Activated CD4-positive, CD25-positive, alpha-beta regulatory T cell treated with anti-CD3 and anti-CD28 coated beads, Interleukin-2, amount 50 U/mL, for 16 hours (primary cell): Measurements from ENCODE around the gene CBX4.

Experiments
- DNase-seq: peaks from one replicate; pipeline ENCODE4 v3.0.0-alpha.2; 2020; ENCODE audit warnings: low read depth, low spot score

CBX4 gene

DNA sequence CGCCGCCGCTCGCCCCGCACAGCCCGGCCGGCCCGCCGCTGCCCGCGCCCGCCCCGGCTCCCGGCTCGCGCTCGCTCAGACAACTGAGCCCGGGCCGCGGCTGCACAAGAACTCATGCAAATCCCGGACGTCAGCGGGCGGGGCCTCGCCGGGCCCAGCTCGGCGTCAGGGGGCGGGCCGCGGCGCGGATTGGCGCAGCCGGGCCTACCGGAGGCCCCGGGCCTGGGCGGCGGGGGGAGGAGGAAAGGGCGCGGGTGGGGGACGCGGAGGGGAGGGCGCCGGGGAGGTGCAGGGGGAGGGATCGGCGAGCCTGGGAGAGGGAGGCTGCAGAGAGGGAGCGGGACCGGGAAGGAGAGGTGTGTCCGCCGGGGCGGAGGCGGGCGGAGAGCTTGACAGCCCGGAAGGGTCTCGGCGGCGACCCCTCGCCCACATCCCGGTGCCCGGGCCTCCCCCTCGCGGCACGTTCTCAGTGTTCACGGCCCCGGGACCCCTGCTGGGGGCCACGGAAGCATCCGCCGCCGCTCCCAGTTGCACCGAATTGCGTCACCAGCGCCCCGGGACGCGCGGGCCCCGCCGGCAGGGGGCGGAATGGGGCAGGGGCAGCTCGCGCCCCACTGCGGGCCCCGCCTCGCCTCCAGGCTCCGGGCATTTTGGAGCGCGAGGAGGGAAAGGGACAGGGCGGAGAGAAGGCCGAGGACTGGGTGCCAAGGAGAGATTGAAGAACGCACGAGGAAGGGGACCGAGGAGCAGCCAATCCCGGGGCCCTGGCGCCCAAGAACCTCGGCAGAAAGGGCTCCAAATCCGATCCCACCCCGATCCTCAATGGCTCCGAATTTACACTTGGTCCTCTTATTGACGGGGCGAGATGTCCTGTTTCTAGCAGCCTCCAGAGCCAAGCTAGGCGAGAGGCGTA lies at the start of gene CBX4:
TSS of gene CBX4 (minus strand) at position 85 of the 913 bp plus-strand sequence. CDS start 189 bp downstream, outside the sequence.
- DNase-seq = peak; percentile 86

DNA sequence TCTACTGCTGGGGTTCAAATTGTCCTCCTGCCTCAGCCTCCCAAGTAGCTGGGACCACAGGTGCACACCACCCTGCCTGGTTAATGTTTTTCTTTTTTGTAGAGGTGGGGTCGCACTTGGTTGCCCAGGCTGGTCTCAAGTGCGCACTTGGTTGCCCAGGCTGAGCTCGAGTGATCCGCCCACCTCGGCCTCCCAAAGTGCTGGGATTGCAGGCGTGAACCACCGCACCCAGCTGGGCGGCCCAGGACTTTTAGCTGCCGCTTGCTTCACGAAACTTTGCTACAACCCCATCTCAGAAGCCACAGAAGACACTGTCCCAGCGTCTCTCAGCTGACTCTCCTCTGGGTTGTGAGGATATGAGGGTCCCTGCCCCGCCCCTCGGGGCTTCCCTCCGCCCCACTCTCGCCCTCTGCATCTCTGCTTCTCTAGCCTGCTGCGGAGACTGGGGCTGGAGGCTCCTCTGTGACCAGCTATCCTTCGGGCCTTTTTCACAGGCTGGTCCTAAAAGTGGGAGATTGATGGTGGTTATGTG lies 48.8 kb upstream of the CBX4 start:
- no peak for DNase-seq

DNA sequence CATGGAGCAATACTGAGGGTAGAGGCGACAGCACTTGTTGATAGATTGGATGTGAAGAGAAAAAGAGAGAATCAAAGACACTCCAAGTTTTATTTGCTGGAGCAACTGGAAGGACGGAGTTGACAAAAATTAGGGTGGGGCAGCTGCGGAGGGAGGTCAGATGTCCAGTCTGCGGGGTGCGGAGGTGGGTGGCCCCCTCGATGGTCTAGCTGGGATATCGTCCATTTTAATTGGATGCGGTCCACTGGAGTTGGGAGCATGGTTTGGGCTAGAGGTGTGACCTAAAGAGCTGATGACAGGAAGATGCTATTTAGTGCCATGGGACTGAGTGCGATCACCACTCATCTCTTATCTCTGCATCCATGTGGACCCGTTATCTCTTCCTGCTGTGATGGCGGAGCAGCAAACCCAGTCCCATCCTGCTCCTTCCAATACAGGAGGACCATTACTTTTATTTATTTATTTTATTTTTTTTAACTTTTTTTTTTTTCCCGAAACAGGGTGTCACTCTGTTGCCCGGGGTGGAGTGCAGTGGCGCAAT lies 48.3 kb upstream of the CBX4 start:
- DNase-seq = no peak

DNA sequence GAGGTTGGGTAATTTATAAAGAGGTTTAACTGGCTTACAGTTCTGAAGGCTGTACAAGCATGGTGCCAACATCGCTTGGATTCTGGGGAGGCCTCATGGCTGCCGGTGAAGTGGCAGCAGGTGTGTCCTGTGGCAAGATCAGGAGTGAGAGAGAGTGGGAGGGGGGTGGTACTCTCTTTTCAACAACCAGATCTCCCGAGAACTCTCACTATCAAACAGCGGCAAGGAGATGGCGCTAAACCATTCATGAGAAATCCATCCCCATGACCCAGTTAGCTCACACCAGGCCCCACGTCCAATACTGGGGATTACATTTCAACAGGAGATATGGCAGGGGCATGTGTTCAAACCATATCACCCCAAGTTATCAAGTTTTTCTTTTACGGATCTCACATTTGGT lies 44.0 kb upstream of the CBX4 start:
- DNase-seq = no peak

DNA sequence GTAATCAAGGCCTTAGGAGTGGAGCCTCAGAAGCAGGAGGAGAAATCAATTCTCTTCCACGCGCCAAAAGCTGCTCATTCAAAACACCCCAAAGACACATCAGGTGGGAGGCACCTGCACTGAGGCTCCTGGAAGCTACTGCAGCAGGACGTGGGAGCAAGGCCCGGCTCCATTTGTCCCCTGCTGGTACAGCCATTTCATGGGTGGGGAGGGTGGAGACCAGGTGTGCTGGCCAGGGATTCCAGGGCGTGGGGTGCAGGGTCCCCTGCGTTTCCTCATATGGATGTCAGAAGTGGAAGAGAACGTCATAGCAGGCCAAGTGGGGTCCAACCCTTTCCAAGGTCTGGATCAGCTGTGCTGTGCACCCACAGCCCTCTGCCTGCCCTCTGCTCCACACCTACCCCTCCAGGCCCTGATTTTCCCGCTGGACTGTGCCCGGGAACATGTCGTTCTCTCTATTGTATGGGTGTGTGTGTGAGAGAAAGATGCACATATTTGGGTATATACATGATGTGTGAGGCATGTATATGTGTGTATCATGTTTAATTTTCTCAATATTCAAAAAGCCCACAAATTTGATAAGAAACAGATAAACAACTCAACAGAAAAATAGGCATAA lies 39.2 kb upstream of the CBX4 start:
- DNase-seq = no peak

DNA sequence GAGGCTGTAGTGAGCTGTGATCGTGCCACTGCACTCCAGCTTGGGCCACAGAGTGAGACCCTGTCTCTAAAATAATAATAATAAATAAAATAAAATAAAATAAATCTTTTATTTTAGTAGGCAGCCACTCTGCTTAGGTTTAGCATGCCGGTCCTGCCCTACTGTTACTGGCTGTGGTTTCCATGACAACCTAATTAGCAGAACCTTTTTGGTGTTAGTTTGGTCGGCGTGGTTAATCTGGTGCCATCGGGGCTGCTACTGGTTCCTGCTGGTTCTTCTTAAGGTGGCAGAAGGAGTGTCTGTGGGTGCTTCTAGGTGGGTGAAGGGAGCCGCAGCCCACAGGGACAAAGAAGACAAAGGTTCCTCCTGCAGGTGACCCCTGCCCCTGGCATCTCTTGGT lies 37.8 kb upstream of the CBX4 start:
- no peak for DNase-seq

DNA sequence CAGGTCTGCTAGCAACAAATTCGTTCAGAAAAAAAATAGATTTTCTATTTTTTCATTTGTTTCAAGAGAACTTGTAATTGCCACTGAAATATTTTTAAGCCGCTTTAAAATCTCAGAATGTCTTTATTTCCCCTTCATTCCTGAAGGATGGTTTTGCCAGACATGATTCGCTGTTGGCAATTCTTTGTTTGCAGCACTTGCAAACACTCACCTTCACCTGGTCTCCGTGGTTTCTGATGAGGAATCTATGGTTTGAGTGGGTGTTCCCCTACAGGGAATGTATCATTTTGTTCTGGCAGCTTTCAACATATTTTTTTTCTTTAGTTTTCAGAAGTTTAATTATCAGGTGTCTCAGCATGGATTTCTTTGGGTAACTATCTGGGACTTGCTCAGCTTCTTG lies 36.3 kb upstream of the CBX4 start:
- DNase-seq = no peak

- DNase-seq = no peak
Observed at GRCh38 chr17:79874329-79874981, 35.2 kb upstream of the CBX4 start.

- DNase-seq = no peak
Observed at GRCh38 chr17:79873583-79873982, 34.3 kb upstream of the CBX4 start.

GRCh38 chr17:79872762-79873161 lies 33.5 kb upstream of the CBX4 start:
- DNase-seq = no peak

DNA sequence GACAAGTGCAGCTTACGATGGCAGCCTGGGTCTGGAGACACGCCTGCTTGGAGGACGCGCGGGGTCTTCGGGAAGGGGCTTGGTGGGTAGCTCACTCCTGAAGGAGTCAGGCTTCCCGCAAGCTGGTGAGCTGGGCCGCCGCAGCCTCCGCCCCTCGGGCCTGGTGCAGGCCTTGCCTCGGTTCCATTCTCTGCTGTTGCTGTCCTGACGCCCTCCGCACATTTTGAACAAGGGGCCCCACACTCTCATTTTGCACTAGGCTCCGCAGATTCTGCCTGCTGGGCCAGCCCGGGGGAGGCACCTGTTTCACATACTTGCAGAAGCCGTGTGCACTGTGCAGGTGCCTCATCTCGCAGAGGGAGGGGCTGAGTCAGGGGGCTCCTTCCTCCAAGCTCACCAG lies 31.9 kb upstream of the CBX4 start:
- DNase-seq = no peak

- no peak for DNase-seq
Observed at GRCh38 chr17:79870540-79870939, 31.3 kb upstream of the CBX4 start.

- no peak for DNase-seq
Observed at GRCh38 chr17:79866791-79867518, 27.7 kb upstream of the CBX4 start.

DNA sequence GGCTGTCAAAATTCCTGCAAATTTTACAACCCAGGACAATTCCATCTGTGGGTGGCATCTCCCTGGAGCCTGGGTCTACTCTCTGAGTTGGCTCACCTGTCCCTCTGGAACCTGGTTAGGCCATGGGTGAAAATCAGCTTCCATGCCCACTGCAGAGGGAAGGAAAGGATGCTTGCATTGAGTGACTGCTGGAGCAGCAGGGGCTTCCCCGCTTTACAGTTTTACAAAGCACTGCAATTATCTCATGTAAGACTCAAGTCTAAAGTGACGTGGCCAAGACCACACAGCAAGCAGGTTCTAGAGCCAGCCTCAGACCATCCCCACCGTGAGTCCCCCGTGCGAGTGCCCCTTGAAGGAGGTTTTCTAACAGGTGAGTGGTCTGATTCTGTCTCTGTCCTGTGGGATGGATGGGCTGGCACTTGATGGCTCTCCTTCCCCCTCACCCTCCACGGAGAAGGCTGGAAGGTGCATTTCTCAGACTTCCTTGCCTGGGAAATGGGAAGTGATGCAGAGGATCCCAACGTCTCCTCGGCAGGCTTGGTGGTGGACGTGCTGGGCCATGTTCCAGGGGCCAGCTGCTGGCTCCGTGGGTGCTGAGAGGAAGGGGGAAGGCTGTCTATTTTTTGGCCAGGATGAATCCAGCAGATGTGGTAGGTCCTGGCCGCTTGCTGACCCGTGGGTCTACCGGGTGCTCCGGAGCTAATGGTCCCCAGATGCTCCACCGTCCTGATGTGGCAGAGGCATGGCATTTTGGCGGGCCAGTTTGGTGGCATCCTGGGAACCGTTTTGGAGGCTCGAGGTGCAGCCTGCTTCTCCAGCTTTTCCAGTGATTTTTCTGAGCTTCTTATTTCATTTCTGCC lies 26.3 kb upstream of the CBX4 start:
- no peak for DNase-seq

DNA sequence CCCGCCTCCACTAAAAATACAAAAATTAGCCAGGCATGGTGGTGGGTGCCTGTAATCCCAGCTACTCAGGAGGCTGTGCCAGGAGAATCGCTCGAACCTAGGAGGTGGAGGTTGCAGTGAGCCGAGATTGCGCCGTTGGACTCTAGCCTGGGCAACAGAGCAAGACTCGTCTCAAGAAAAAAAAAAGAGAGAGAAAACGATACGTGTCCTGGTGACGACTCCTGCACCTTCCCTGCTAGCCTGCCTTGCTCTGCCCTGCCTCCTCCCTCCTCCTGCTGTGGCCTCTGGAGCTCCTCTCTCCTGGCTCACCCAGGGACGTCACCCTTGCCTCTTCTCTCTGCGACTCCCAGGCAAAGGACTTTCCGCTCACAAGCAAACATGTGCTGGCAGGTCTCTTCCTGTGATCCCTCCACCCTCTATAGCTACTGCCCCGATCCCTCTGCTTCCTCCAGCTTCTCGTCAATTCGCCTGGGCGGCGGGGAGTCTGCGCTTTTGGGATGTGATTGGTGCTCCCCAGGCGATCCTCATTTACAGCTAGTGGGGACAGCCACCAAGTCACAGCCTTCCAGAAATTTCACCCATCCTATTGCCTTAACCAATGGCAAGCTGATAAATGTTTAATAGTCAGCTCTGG lies 25.5 kb upstream of the CBX4 start:
- no peak for DNase-seq

- no peak for DNase-seq
Observed at GRCh38 chr17:79864147-79864546, 24.9 kb upstream of the CBX4 start.

DNA sequence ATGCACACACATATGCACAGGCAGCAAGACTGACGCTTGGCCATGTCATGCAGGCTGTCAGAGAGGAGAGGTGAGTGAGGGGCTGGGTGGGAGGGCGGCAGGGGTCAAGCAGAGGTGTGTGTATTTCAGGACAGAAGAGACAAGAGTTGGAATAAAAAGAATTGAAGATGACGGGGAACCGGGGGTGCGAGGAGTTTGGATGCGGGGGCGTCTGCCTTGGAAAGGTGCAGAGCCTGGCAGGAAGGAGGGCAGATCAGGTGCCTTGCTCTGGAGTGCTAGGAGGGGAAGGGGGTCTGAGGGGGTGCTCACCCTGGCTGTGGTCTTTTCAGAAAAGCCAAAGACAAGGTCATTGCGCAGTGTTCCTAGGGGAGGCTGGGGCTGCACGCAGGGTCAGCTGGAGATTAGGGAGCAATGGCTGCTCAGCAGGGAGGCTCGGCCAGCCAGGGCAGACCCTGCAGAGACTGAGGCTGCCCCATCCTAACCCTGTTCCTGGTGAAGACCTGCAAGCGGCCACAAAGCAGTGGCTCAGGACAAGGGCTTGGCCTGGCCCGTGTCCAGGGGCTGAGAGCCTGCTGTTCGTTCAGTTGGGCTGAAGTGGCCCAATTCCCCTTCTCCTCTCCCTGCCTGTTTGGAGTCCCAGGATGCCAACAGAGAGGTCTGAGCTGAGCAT lies 23.7 kb upstream of the CBX4 start:
- DNase-seq = no peak

DNA sequence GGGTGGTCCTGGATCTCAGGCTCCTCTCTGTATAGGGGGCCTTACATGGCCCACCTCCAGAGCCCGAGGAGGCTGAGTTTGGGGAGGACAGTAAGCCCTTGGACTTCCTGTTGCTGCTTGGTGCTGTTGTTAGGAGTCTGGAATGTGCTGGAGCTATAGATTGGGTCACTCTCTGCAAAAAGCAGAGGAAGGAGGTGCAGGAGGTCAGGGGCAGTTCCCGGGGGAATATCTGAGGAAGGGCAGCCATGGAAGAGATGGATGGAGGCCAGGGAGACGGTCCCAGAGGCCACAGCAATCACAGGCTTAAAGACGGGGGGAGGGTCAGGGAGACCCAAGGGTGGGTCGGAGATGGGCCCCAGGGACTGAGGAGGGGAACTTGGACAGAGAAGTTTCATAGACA lies 23.0 kb upstream of the CBX4 start:
- DNase-seq = no peak

DNA sequence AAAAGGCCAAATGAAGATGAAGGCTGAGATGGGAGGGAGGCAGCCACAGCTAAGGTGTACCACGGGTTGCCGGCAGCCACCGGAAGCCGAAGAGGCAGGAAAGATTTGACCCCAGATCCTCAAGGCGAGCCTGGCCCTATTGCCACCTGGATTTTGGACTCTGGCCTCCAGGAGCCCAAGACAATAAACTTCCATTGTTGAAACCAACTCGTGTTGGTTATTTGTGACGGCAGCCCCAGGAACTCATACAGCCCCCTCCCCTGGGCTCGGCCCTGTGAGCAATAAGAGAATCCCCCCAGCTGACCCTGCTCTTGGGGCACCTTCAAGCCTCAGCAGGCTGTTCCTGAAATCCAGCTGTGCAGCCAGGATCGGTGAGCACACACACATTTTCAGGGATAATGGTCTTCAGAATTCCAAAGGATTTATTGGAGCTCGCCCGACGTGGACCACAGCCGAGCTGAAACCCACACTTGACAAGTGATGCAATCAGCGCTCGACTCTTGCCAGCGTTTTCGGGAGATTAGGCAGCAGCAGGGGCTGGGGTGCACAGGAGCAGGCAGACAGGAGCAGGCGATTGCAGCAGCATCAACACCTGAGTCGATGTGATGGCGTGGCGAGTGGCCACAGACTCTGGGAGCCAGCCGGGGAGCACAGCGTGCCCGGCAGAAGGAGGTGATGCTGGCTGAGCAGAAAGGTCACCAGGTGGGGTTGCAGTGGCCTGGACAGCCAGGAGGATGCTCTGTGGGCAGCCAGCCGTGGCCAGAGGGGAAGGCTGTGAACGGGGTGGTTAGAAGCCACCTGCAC lies 22.4 kb upstream of the CBX4 start:
- DNase-seq = no peak
